ENCODE measurements around the gene ANKRD2.

GRCh38 chr10:97542169-97543024 is 30.2 kb upstream of the ANKRD2 start:
- peak; percentile 51; the same call in 1 of the 2 replicates for TF ChIP-seq POLR2AphosphoS5 (IDR thresholded peaks at IDR 0.05; ENCODE audit: low read depth, low read length)
- TF ChIP-seq REST (IDR thresholded peaks at IDR 0.05; ENCODE audit: insufficient read depth in 1 of 2, low read depth in 2 of 2, low read length in 1 of 2): no peak
- TF ChIP-seq CTCF (IDR thresholded peaks at IDR 0.05): no peak
- TF ChIP-seq SIN3A (IDR thresholded peaks at IDR 0.05; ENCODE audit: borderline replicate concordance, insufficient read depth, low read depth, low read length): no peak

Data from Panc1 (cell line).